HEK293T (cell line): ENCODE data around the gene PRG2.

Experiments used
- ARNT ChIP-seq: fragments of 450-650 bp; IDR thresholded peaks from 2 replicates; pipeline ENCODE4 v1.6.1; 2017; ENCODE audit warnings: mild to moderate bottlenecking
- CTBP1 ChIP-seq: fragments of 450-650 bp; IDR thresholded peaks from 2 replicates; pipeline ENCODE4 v1.6.1; 2016; ENCODE audit warnings: borderline replicate concordance
- SP1 ChIP-seq: fragments of 450-650 bp; IDR thresholded peaks from 2 replicates; pipeline ENCODE4 v1.6.1; 2017

DNA sequence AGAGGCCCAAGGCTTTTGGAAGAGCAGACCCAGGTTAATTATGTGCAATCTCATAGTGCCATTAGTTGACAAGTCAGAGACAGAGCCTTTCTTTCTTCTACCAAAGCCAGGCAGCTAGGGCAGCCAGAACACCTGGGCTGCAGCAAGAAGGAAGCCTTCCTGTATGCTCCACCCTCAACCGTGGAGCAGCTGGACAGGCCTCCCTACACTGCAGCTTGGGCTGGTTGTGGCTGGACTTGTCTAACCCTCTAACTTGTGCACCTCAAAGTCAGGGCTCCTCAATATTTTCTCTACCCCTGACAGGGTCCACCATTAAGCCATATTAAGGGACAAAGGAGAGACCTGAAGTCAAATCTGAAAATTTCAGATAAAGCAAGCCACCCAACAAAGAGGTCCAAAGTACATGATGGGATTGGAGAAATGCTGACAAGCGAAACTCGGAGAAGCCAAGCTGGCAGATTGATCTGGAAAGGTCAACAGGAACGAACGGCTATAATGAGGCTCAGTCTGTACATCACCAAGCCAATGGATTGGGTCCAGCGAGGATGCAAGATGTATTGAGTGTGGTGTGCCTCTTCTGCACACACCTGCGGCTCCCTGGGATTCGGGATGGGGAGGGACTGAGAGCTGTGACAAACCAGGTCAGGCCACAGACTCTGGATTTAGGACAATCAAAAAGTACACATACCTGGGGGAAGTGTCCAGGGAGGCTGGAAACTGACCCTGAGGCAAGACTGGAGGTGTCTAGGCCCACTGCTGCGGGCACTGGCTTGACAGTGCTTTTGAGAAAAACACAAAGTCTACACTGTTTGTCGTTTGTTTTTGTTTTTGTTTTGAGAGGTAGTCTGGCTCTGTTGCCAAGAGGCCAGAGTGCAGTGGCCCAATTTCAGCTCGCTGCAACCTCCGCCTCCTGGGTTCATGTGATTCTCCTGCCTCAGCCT is 48.2 kb upstream of the PRG2 start:
- no peak for TF ChIP-seq ARNT
- no peak for TF ChIP-seq CTBP1
- no peak for TF ChIP-seq SP1
